WERI-Rb-1 (cell line): ENCODE data around the gene VPS39.

Experiments used
- DNase-seq: peaks from one replicate; pipeline ENCODE4 v3.0.0-alpha.2; 2020
- H3K27ac ChIP-seq: fragments of 250-450 bp; sonication (Bioruptor Pico); 2 replicates; pipeline ENCODE4 v1.5.1; 2020; ENCODE audit warnings: mild to moderate bottlenecking, moderate library complexity
- H3K27me3 ChIP-seq: fragments of 250-450 bp; sonication (Bioruptor Pico); 2 replicates; pipeline ENCODE4 v1.5.1; 2021; ENCODE audit warnings: mild to moderate bottlenecking, low read depth, moderate library complexity; ENCODE audit not compliant: insufficient read depth, severe bottlenecking
- H3K36me3 ChIP-seq: fragments of 250-450 bp; sonication (Bioruptor Pico); 2 replicates; pipeline ENCODE4 v1.5.1; 2020; ENCODE audit warnings: mild to moderate bottlenecking, moderate library complexity
- H3K4me3 ChIP-seq: 2 replicates; pipeline ENCODE4 v1.5.1; 2011; ENCODE audit warnings: low read depth, mild to moderate bottlenecking, control low read depth, low read length
- H3K9me3 ChIP-seq: fragments of 250-450 bp; sonication (Bioruptor Pico); 2 replicates; pipeline ENCODE4 v1.5.1; 2021; ENCODE audit warnings: mild to moderate bottlenecking, moderate library complexity; ENCODE audit not compliant: severe bottlenecking
- CTCF ChIP-seq: IDR thresholded peaks from 2 replicates; pipeline ENCODE4 v1.5.1; 2011; ENCODE audit warnings: low read depth, mild to moderate bottlenecking, control low read depth, inconsistent platforms, low read length

Gene VPS39

DNA sequence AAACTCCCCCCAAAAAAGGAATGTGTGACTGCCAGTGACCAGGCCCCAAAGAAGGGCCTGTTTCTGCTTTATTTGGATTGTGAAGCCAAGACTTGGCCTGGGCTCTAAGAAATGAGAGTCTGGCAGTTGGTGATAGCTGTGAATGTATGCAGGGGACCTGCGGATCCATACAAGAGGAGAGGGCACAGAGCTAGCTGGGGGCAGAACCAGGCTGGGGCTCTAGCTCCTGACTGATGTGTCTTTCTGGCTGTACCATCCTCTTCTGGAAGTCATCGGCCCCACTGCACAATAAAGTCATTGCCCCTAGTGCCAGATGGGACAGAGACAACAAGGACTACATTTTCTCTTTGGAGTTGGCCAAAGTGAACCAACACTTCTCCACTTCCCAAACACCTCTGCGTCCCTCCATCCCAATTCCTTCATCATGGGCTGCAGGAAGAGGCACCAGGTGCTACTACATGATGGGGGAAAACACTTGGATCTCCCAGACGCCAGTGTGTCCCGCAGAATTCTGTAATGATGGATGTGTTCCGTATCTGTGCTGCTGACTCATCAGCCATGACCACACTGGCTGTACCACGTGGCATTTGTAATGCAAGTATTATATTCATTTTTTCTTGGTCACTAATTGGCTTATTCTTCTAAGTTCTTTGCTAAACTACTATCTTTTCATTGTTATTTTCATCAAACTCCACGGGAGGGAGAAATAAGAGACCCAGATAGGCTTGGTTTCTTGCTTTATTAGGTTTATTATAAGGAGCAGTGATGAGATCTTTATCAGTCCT lies 49.9 kb downstream of the VPS39 start:
- H3K27me3 ChIP-seq: no peaks in the 10 kb centered on the region
- no peak for TF ChIP-seq CTCF
- H3K4me3 ChIP-seq: no peak overlapping the region
- no peak for DNase-seq
- no peak overlapping the region for H3K27ac ChIP-seq
- H3K36me3 ChIP-seq: peaks cover 28% of the 10 kb centered on the region
- H3K9me3 ChIP-seq: no peaks in the 10 kb centered on the region

DNA sequence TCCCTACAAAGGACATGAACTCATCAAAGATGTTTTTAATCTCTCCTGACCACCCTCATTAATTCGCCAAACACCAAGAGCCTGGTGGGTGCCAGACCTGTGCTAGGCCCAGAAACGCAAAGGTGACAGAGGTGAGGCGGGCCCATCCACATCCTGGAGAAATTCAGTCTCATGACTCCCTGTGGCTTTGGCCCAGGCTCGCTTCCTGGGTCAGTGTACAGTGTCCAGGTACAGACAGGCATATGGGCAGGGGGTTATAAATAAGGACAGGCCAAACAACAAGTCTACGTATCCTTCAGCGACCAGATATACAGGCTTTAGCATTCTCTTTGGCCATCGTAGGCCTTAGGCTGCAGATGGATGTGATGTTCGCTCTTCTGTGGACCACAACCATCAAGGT lies 50.7 kb downstream of the VPS39 start:
- TF ChIP-seq CTCF: no peak
- no peak for DNase-seq
- no peaks in the 10 kb centered on the region for H3K27me3 ChIP-seq
- H3K36me3 ChIP-seq: peaks cover 22% of the 10 kb centered on the region
- no peak overlapping the region for H3K27ac ChIP-seq
- no peaks in the 10 kb centered on the region for H3K9me3 ChIP-seq
- no peak overlapping the region for H3K4me3 ChIP-seq

GRCh38 chr15:42156243-42156922 lies 51.7 kb downstream of the VPS39 start, which contains the start of gene PLA2G4F:
Gene PLA2G4F (minus strand): TSS chr15:42156636. CDS start chr15:42156549, 87 bp downstream.
- no peak for TF ChIP-seq CTCF
- Histone ChIP-seq H3K27ac (no peak within 1 kb of the TSS), H3K4me3 (no peak within 1 kb of the TSS)

GRCh38 chr15:42155546-42156242 lies 52.4 kb downstream of the VPS39 start:
- H3K27ac ChIP-seq: no peak overlapping the region
- peaks cover 15% of the 10 kb centered on the region for H3K36me3 ChIP-seq
- no peak for DNase-seq

More at GRCh38 chr15:42156243-42156922, 51.7 kb downstream of the VPS39 start, which contains the start of gene PLA2G4F:
- no peak for DNase-seq
- Histone ChIP-seq H3K27me3 (no peaks in the 10 kb centered on the region), H3K36me3 (peaks cover 16% of the 10 kb centered on the region), H3K9me3 (no peaks in the 10 kb centered on the region)

GRCh38 chr15:42154956-42155355 lies 53.1 kb downstream of the VPS39 start:
- Histone ChIP-seq H3K27ac (no peak overlapping the region), H3K27me3 (no peaks in the 10 kb centered on the region), H3K36me3 (peaks cover 7% of the 10 kb centered on the region), H3K4me3 (no peak overlapping the region), H3K9me3 (no peaks in the 10 kb centered on the region)
- TF ChIP-seq CTCF: no peak
- no peak for DNase-seq

More at GRCh38 chr15:42155546-42156242, 52.4 kb downstream of the VPS39 start:
- Histone ChIP-seq H3K4me3 (no peak overlapping the region), H3K9me3 (no peaks in the 10 kb centered on the region), H3K27me3 (no peaks in the 10 kb centered on the region)
- TF ChIP-seq CTCF: no peak
